Pancreas (tissue), 10 donors: Measurements from ENCODE around the gene EHBP1. TPM values are rescaled to one million over a fixed set of nuclear protein-coding genes. Genes with fewer than 3 reads are reported as not detected.

ENCODE experiments used
- ATAC-seq, 4 donors: fragments of 200-7000 bp; cut with Tn5 transposase; one replicate each; pipeline versions ENCODE4 v1.8.0 to v1.9.1; 2020; ENCODE audit warnings: mild to moderate bottlenecking in 4 of 4, moderate library complexity in 4 of 4
- DNase-seq, 6 donors: peaks; one replicate each; pipeline ENCODE4 v3.0.0-alpha.2; 2020
- FAIRE-seq: peaks from 2 replicates; lab custom pipeline; 2012; peaks lifted over from hg19 to GRCh38; lab: Jason Lieb, UNC
- H3K27ac ChIP-seq, 4 donors: fragments of 200-600 bp; sonication (generic); 1 replicate in 3 of 4; 2 replicates in 1 of 4; pipeline versions ENCODE4 v1.5.0 to v1.8.0; 2020
- H3K27me3 ChIP-seq, 4 donors: fragments of 200-600 bp; one replicate each; pipeline ENCODE4 v1.8.0; 2021
- H3K36me3 ChIP-seq, 3 donors: fragments of 200-600 bp; sonication (generic) in 1 of 3; one replicate each; pipeline versions ENCODE4 v1.5.0 to v1.8.0; 2020 to 2021
- H3K4me1 ChIP-seq, 3 donors: fragments of 200-600 bp; one replicate each; pipeline ENCODE4 v1.8.0; 2021
- H3K4me3 ChIP-seq, 4 donors: fragments of 200-600 bp; sonication (generic) in 2 of 4; one replicate each; pipeline versions ENCODE4 v1.5.0 to v1.8.0; 2020 to 2021
- H3K9me3 ChIP-seq, 4 donors: fragments of 200-600 bp; one replicate each; pipeline ENCODE4 v1.8.0; 2021
- WGBS, 2 donors: extraction: QIAGEN DNeasy Blood & Tissue Kit; methylation state at CpG; one replicate each; pipeline ENCODE4 v1.1.7; 2013; 5-methylcytosine and 5-hydroxymethylcytosine counted together
- intact Hi-C, 3 donors: fragments of 100-400 bp; cut with DNase I; formaldehyde crosslinking; loops; one replicate each; pipeline versions ENCODE4 v1.11.1 to v1.14.2; 2022
- polyA plus RNA-seq, 2 donors: library from polyadenylated mRNA; stranded (reverse); fragments of 200-250 nt; gene quantifications; one replicate each; pipeline ENCODE4 v1.2.3, GENCODE V29; 2013
- total RNA-seq, 6 donors: library from RNA; stranded (reverse); fragmentation: NEBNext Ultra II Directional in 4 of 6; extraction: Animal tissue kit (Norgen Biotek cat#: 25700) in 4 of 6; gene quantifications; one replicate each; pipeline versions ENCODE4 v1.2.1 to v1.2.4, GENCODE V29; 2021 to 2023
- TF ChIP-seq, protein P1 (sequence below), 4 donors: fragments of 200-600 bp; sonication (generic) in 3 of 4; IDR thresholded peaks; one replicate each; pipeline versions ENCODE4 v1.5.0 to v1.8.0; 2021; ENCODE audit warnings: antibody characterized with exemption in 4 of 4
- donor health status: healthy with polysubstance abuse.
- donor health status: DM: no; HTN: no; CAD: no; lungs with moderate emphysema.
- donor health status: DM: no; HTN: no; CAD: no.
- donor health status: control.
- donor health status: control.
- donor health status: Bipolar disorder and iron deficiency.
- donor health status: DM: yes; HTN: yes; CAD: no.
- donor health status: DM: no; HTN: no; CAD: no.
- donor health status: DM: no; HTN: no; CAD: no.
- donor health status: DM: yes; HTN: yes; CAD: no.

EHBP1 gene
- total and polyA plus RNA-seq, 8 donors = 7.1 to 34.6 (median 21.1) TPM

DNA sequence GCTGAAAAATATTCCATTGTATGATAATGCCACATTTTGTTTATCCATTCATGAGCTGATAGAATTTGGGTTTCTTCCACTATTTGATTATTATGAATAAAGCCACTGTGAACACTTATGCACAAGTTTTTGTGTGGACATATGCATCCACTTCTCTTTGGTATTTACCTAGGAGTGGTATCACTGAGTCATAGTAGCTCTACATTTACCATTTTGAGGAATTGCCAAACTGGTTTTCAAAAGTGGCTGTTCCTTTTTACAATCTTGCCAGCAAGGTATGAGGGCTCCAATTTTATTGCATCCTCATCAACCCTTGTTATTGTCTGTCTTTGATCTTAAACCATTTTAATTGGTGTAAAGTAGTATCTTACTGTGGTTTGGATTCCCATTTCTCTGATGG is 13.3 kb upstream of the EHBP1 start:
- ATAC-seq (no peak), FAIRE-seq (no peak)

DNA sequence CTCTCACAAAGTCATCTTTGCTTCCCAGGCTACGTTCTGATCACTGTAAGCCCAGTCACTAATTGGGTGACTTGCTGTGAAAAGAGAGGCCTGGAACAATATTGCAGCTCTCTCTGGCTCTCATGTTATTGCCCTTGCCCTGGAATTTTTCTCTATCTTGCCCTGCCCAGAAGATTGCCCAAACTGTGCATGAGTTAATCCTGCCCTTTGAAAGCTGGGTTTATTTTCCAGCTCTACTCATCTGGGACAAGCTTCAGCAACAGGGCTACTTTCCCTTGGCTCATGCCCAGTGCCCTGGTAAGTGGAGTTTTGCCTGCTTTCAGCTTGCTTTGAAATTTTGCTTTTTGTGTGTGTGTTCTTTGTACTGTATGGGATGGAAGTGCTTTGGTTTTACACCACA is 6.9 kb upstream of the EHBP1 start:
- ATAC-seq (peak in 2 of 4 donors; percentile 29 to 55), FAIRE-seq (no peak), DNase-seq (no peak)
- H3K9me3 ChIP-seq = no peaks in the 10 kb centered on the region
- 83 to 95% methylated on average over 1 of the region's 1 CpG for WGBS, 2 donors
- H3K27me3 ChIP-seq = no peaks in the 10 kb centered on the region
- H3K36me3 ChIP-seq = no peaks in the 10 kb centered on the region
- no peaks in the 10 kb centered on the region for H3K4me1 ChIP-seq
- H3K4me3 ChIP-seq = no peak overlapping the region
- intact Hi-C loops = no loop called here
- no peak overlapping the region for H3K27ac ChIP-seq
- TF ChIP-seq, protein P1, sequence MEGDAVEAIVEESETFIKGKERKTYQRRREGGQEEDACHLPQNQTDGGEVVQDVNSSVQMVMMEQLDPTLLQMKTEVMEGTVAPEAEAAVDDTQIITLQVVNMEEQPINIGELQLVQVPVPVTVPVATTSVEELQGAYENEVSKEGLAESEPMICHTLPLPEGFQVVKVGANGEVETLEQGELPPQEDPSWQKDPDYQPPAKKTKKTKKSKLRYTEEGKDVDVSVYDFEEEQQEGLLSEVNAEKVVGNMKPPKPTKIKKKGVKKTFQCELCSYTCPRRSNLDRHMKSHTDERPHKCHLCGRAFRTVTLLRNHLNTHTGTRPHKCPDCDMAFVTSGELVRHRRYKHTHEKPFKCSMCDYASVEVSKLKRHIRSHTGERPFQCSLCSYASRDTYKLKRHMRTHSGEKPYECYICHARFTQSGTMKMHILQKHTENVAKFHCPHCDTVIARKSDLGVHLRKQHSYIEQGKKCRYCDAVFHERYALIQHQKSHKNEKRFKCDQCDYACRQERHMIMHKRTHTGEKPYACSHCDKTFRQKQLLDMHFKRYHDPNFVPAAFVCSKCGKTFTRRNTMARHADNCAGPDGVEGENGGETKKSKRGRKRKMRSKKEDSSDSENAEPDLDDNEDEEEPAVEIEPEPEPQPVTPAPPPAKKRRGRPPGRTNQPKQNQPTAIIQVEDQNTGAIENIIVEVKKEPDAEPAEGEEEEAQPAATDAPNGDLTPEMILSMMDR (IDR thresholded peaks at IDR 0.05) = no peak

More for the DNA sequence above, 13.3 kb upstream of the EHBP1 start:
- H3K9me3 ChIP-seq = no peaks in the 10 kb centered on the region
- TF ChIP-seq, protein P1 (IDR thresholded peaks at IDR 0.05) = no peak
- no peaks in the 10 kb centered on the region for H3K36me3 ChIP-seq
- H3K4me3 ChIP-seq = no peak overlapping the region
- intact Hi-C loops = no loop called here
- H3K4me1 ChIP-seq = no peaks in the 10 kb centered on the region
- H3K27ac ChIP-seq = no peak overlapping the region
- no peak for DNase-seq
- H3K27me3 ChIP-seq = no peaks in the 10 kb centered on the region

DNA sequence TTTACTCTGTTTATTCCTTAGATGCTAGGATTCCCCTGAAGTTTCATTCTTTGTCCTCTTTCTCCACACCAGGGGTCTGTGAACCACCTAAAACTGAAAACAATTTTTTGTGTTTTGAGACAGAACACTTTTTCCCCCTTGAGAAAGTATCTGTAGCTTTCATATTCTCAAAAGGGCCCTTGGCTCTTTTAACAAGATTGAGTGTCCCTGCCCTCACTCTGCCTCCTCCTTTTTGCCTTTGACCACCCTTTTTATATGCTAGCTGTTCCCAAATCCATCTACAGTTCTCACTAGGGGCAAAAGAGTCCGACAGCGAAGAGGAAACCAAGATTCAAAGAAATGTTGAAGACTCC is 883 bp upstream of the EHBP1 start:
- ATAC-seq (no peak), DNase-seq (no peak), FAIRE-seq (no peak)
- no peaks in the 10 kb centered on the region for H3K27me3 ChIP-seq
- intact Hi-C loops = no loop called here
- H3K4me3 ChIP-seq = peak overlapping the region; percentile 19 to 84 (median 56)
- WGBS, 2 donors = 6 to 9% methylated on average over 2 of the region's 2 CpGs
- H3K9me3 ChIP-seq = no peaks in the 10 kb centered on the region
- TF ChIP-seq, protein P1 (IDR thresholded peaks at IDR 0.05) = no peak
- peaks cover 12 to 31% (median 20%) of the 10 kb centered on the region in 3 donors for H3K4me1 ChIP-seq
- no peaks in the 10 kb centered on the region for H3K36me3 ChIP-seq
- peak overlapping the region; percentile 70 to 91 (median 84) for H3K27ac ChIP-seq

DNA sequence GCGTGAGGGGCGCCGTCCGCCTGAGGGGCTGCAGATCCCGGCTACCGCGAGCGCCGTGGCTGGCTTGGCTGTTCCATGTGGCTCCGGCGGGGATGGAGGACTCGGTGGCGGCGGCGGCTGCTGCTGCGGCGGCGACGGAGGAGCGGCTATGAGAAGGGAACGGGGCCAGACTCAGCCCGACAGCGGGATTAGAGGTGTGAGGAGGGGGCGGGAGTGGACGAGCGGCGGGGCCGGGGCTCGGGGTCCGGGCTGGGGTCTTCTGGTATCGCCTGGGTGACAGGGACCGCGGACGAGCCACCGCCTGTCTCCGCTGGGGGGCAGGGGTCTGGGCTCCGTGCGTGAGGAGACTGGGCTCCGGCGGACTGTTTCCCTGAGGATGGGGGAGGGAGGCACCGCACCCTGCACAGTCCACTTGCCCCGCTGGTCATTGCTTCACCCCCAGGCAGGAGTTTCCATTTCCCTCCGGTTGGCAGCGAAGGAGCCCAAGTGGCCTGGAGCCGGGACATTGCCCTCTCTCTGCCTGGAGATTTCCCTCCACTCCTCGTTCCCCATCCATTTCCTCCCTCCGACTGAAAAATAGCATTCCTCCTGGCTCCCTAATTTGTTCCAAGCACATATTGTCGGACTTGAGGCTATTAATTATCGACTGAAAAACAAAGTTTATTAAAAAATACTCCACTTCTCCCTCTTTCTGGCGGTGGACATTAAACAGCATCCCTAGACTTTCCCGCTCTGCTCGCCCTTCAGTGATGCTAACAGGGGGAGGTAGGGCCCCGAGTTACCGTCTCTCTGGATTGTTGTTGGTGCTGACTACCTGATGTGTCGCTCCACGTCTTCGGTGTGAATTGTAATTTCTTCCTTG is 577 bp downstream of the EHBP1 start:
- no peak for FAIRE-seq
- peak overlapping the region; percentile 75 to 89 (median 84) for H3K27ac ChIP-seq
- intact Hi-C loops = no loop called here
- ATAC-seq = peak; percentile 35 to 67 (median 52)
- DNase-seq = peak in 5 of 6 donors; percentile 52 to 87 (median 66)
- no peaks in the 10 kb centered on the region for H3K27me3 ChIP-seq
- no peaks in the 10 kb centered on the region for H3K9me3 ChIP-seq
- WGBS, 2 donors = 1% methylated on average over 42 to 57 of the region's 57 CpGs
- TF ChIP-seq, protein P1 (IDR thresholded peaks at IDR 0.05) = peak in 3 of 4 donors; percentile 15 to 26 (median 20)
- peak overlapping the region; percentile 53 to 84 (median 74) for H3K4me3 ChIP-seq
- peaks cover 12 to 37% (median 20%) of the 10 kb centered on the region in 3 donors for H3K4me1 ChIP-seq
- no peaks in the 10 kb centered on the region for H3K36me3 ChIP-seq
